Choroid plexus epithelial cell (primary cell): ENCODE data around the gene CALCOCO1.
"Not testable (repeated sequence)": the region's sequence is repeated elsewhere in the genome, so short reads cannot be mapped to it uniquely, and the experiment has no call there.

Experiments used
- DNase-seq: peaks from one replicate; pipeline ENCODE4 v3.0.0-alpha.2; 2010; ENCODE audit warnings: low read depth
- H3K4me3 ChIP-seq: 2 replicates; pipeline ENCODE4 v1.5.1; 2011; ENCODE audit warnings: low read depth, mild to moderate bottlenecking, control low read depth, low read length, moderate library complexity
- CTCF ChIP-seq: conservative IDR thresholded peaks from 2 replicates; pipeline ENCODE4 v1.5.1; 2011; ENCODE audit warnings: low read depth, mild to moderate bottlenecking, control low read depth, inconsistent platforms, low read length, moderate library complexity

CALCOCO1 gene

GRCh38 chr12:53725824-53726223 is 1.4 kb downstream of the CALCOCO1 start:
- no peak for TF ChIP-seq CTCF
- no peak for DNase-seq
- H3K4me3 ChIP-seq = peak overlapping the region; percentile 91

- DNase-seq = peak; percentile 83
- no peak overlapping the region for H3K4me3 ChIP-seq
- TF ChIP-seq CTCF = no peak
These were observed 4.7 kb downstream of the CALCOCO1 start for GRCh38 chr12:53722450-53723041.

GRCh38 chr12:53720946-53721345 is 6.3 kb downstream of the CALCOCO1 start:
- no peak for DNase-seq
- no peak overlapping the region for H3K4me3 ChIP-seq
- no peak for TF ChIP-seq CTCF

GRCh38 chr12:53719649-53720048 is 7.6 kb downstream of the CALCOCO1 start:
- no peak for TF ChIP-seq CTCF
- DNase-seq = peak; percentile 37
- no peak overlapping the region for H3K4me3 ChIP-seq

GRCh38 chr12:53718567-53718966 is 8.7 kb downstream of the CALCOCO1 start:
- DNase-seq, H3K4me3 ChIP-seq: not testable (repeated sequence)

GRCh38 chr12:53717319-53717718 is 9.9 kb downstream of the CALCOCO1 start:
- TF ChIP-seq CTCF = no peak
- no peak for DNase-seq
- H3K4me3 ChIP-seq = no peak overlapping the region

GRCh38 chr12:53714004-53714403 is 13.2 kb downstream of the CALCOCO1 start:
- no peak for TF ChIP-seq CTCF
- DNase-seq = no peak
- H3K4me3 ChIP-seq = no peak overlapping the region
